Prostate gland (tissue), 2 donors: ENCODE measurements around the gene TMEM161A.

Experiments
- CTCF ChIP-seq, 4 experiments: fragments of 200-600 bp in 2 of 4; fragments of 450-650 bp in 2 of 4; sonication (generic) in 2 of 4; IDR thresholded peaks; 1 replicate in 3 of 4; 2 replicates in 1 of 4; pipeline ENCODE4 v1.5.1; 2016 to 2019; ENCODE audit warnings: antibody characterized with exemption in 4 of 4, mild to moderate bottlenecking in 2 of 4, moderate library complexity in 2 of 4
- POLR2A ChIP-seq: fragments of 450-650 bp; IDR thresholded peaks from one replicate; pipeline ENCODE4 v1.6.1; 2016; ENCODE audit warnings: antibody characterized with exemption, mild to moderate bottlenecking
- POLR2AphosphoS5 ChIP-seq: sonication (generic); formaldehyde crosslinking; IDR thresholded peaks from one replicate; pipeline ENCODE4 v1.6.1; 2017; ENCODE audit warnings: antibody characterized with exemption

GRCh38 chr19:19152668-19153384 is 14.5 kb upstream of the TMEM161A start:
- TF ChIP-seq CTCF (IDR thresholded peaks at IDR 0.05) (no peak), POLR2A (no peak), POLR2AphosphoS5 (no peak)
